ENCODE measurements around the gene PIGR. TPM values are rescaled to one million over a fixed set of nuclear protein-coding genes. Genes with fewer than 3 reads are reported as not detected.

The PIGR gene
- total and polyA plus RNA-seq, 2 experiments from 2014 or later = not detected

- Histone ChIP-seq H3K36me3 (no peaks in the 10 kb centered on the region), H3K27me3 (no peaks in the 10 kb centered on the region), H3K27ac (no peak overlapping the region), H3K9me3 (ENCODE audit: low read depth) (no peaks in the 10 kb centered on the region), H3K4me1 (ENCODE audit: low read depth) (peaks cover 14% of the 10 kb centered on the region), H3K4me3 (no peak overlapping the region)
- TF ChIP-seq, protein P1, sequence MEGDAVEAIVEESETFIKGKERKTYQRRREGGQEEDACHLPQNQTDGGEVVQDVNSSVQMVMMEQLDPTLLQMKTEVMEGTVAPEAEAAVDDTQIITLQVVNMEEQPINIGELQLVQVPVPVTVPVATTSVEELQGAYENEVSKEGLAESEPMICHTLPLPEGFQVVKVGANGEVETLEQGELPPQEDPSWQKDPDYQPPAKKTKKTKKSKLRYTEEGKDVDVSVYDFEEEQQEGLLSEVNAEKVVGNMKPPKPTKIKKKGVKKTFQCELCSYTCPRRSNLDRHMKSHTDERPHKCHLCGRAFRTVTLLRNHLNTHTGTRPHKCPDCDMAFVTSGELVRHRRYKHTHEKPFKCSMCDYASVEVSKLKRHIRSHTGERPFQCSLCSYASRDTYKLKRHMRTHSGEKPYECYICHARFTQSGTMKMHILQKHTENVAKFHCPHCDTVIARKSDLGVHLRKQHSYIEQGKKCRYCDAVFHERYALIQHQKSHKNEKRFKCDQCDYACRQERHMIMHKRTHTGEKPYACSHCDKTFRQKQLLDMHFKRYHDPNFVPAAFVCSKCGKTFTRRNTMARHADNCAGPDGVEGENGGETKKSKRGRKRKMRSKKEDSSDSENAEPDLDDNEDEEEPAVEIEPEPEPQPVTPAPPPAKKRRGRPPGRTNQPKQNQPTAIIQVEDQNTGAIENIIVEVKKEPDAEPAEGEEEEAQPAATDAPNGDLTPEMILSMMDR (IDR thresholded peaks at IDR 0.05; ENCODE audit: low read depth, low read length) = no peak
- DNase-seq (ENCODE audit: low read depth in 1 of 2, low spot score in 1 of 2) = peak in 1 of 2 donors; percentile 27
Measured at GRCh38 chr1:206941766-206942418, 4.4 kb downstream of the PIGR start.

DNA sequence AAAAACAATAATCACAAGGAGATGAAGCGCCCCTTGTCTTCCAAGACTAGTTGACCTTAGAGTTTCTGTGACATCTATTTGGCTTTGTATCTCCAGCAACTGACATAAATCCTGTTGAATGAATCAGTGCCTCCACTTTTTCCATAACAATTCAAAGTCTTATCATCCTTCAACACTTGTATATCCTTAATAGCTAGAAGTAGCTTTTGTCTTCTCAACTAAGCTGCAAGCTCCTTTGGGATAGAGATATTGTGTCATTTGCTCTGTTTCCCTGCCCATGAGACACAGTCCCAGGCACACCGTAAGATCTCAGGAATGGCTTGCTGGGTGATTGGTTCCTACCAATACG, 5.7 kb downstream of the PIGR start:
- Histone ChIP-seq H3K4me3 (no peak overlapping the region), H3K27me3 (no peaks in the 10 kb centered on the region), H3K36me3 (no peaks in the 10 kb centered on the region), H3K9me3 (ENCODE audit: low read depth) (no peaks in the 10 kb centered on the region), H3K4me1 (ENCODE audit: low read depth) (peaks cover 14% of the 10 kb centered on the region), H3K27ac (no peak overlapping the region)
- TF ChIP-seq, protein P1 (IDR thresholded peaks at IDR 0.05; ENCODE audit: low read depth, low read length) = no peak
- DNase-seq (ENCODE audit: low read depth in 1 of 2, low spot score in 1 of 2) = no peak

DNA sequence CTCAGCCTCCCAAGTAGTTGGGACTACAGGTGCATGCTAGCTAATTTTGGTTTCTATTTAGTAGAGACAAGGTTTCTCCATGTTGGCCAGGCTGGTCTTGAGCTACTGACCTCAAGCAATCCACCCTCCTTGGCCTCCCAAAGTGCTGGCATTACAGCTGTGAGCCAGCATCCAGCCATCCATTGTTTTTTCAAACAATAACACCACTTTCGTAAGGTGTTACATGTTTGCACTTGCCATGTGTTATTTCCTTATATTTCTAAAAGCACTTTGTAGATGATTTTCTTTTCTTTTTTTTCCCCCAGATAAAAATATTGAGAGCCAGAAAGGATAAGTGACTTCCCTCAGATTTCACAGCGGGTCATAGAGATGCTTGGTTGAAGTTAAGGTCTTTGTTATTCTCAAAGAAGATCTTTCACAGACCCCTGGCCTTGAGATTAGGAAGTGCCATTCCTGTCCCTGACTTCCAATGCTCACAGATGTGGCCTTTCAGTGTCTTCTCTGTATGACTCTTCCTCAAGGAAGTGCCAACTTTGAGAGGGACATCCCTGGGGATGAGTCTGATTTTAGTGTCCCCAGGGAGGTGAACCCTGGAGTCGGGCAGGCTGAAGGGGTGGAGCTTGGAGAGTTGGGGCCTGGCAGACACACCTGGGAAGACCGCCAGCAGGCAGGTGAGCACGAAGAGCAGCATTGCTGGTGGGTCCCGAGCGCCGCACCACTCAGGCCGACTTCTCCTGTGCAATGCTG, 6.3 kb downstream of the PIGR start:
- TF ChIP-seq, protein P1 (IDR thresholded peaks at IDR 0.05; ENCODE audit: low read depth, low read length) = no peak
- Histone ChIP-seq H3K27ac (no peak overlapping the region), H3K36me3 (no peaks in the 10 kb centered on the region), H3K4me1 (ENCODE audit: low read depth) (peaks cover 14% of the 10 kb centered on the region), H3K27me3 (no peaks in the 10 kb centered on the region), H3K9me3 (ENCODE audit: low read depth) (no peaks in the 10 kb centered on the region), H3K4me3 (no peak overlapping the region)
- DNase-seq (ENCODE audit: low read depth in 1 of 2, low spot score in 1 of 2) = no peak

- no peak overlapping the region for H3K27ac ChIP-seq
- no peak for DNase-seq (ENCODE audit: low read depth in 1 of 2, low spot score in 1 of 2)
- H3K9me3 ChIP-seq (ENCODE audit: low read depth) = no peaks in the 10 kb centered on the region
- TF ChIP-seq, protein P1 (IDR thresholded peaks at IDR 0.05; ENCODE audit: low read depth, low read length) = no peak
- no peak overlapping the region for H3K4me3 ChIP-seq
- H3K36me3 ChIP-seq = no peaks in the 10 kb centered on the region
- H3K4me1 ChIP-seq (ENCODE audit: low read depth) = peaks cover 14% of the 10 kb centered on the region
- no peaks in the 10 kb centered on the region for H3K27me3 ChIP-seq
Measured at GRCh38 chr1:206939131-206939530, 7.1 kb downstream of the PIGR start.

GRCh38 chr1:206937425-206937824, 8.8 kb downstream of the PIGR start:
- TF ChIP-seq, protein P1 (IDR thresholded peaks at IDR 0.05; ENCODE audit: low read depth, low read length) = no peak
- no peaks in the 10 kb centered on the region for H3K27me3 ChIP-seq
- no peak overlapping the region for H3K27ac ChIP-seq
- no peaks in the 10 kb centered on the region for H3K9me3 ChIP-seq (ENCODE audit: low read depth)
- no peak overlapping the region for H3K4me3 ChIP-seq
- no peak for DNase-seq (ENCODE audit: low read depth in 1 of 2, low spot score in 1 of 2)
- H3K4me1 ChIP-seq (ENCODE audit: low read depth) = peaks cover 14% of the 10 kb centered on the region
- no peaks in the 10 kb centered on the region for H3K36me3 ChIP-seq

Measured in cardiac muscle cell (in vitro differentiated cells and primary cell).